Stomach (tissue), 4 donors: ENCODE results near the gene ACVRL1.
A peak's percentile ranks its signal among the peaks of the same experiment; 100 is the strongest.

ENCODE experiments used
- POLR2A ChIP-seq, 4 donors: fragments of 450-650 bp; IDR thresholded peaks; one replicate each; pipeline ENCODE4 v1.6.1; 2016; ENCODE audit warnings: antibody characterized with exemption in 4 of 4, control low read depth in 2 of 4, mild to moderate bottlenecking in 1 of 4, moderate library complexity in 1 of 4
- POLR2AphosphoS5 ChIP-seq, 3 donors: sonication (generic); formaldehyde crosslinking; IDR thresholded peaks; one replicate each; pipeline ENCODE4 v1.6.1; 2016; ENCODE audit warnings: antibody characterized with exemption in 3 of 3
- TF ChIP-seq, protein P1 (sequence below), 7 experiments: fragments of 450-650 bp in 4 of 7; fragments of 200-600 bp in 3 of 7; sonication (generic) in 3 of 7; IDR thresholded peaks; one replicate each; pipeline ENCODE4 v1.5.1; 2016 to 2019; ENCODE audit warnings: antibody characterized with exemption in 7 of 7, control low read depth in 2 of 7, mild to moderate bottlenecking in 1 of 7

DNA sequence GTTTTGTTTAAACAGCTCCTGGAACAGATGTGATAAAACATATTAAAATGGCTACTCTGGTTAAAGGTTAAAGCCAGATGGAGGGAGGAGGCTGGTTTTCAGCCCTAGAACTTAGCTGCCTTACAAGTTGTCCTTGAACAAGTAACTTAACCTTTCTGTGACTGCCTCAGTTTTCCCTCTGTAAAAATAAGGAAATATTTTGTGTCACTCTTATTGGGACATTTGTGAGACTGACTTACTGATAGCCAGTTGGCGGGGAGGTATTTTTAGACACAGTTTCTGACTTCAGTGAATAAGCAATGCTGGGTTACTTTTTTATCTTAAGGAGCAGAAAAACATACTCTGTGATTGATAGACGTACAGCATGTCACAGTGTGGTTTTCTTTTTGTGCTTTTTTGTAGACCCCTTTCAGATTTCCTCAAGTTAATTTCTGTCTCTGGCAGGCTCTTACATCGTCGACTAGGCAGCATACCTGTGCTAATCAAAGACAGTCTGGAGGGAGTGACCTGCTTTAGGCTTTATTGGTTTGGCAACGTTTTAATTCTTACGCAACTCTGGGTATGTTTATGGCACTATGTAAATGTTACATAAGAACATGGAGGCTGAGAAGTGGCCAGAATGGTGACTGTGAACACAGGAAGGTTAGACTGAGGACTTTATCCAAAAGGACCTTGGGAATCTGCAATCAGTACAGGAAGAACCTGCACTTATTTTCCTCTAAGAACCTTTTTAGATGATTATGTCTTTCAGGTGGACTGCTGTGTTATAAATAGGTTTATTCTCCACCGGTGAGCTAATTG is 47.5 kb downstream of the ACVRL1 start:
- TF ChIP-seq, protein P1, sequence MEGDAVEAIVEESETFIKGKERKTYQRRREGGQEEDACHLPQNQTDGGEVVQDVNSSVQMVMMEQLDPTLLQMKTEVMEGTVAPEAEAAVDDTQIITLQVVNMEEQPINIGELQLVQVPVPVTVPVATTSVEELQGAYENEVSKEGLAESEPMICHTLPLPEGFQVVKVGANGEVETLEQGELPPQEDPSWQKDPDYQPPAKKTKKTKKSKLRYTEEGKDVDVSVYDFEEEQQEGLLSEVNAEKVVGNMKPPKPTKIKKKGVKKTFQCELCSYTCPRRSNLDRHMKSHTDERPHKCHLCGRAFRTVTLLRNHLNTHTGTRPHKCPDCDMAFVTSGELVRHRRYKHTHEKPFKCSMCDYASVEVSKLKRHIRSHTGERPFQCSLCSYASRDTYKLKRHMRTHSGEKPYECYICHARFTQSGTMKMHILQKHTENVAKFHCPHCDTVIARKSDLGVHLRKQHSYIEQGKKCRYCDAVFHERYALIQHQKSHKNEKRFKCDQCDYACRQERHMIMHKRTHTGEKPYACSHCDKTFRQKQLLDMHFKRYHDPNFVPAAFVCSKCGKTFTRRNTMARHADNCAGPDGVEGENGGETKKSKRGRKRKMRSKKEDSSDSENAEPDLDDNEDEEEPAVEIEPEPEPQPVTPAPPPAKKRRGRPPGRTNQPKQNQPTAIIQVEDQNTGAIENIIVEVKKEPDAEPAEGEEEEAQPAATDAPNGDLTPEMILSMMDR (IDR thresholded peaks at IDR 0.05), result no peak
- TF ChIP-seq POLR2AphosphoS5 (IDR thresholded peaks at IDR 0.05), result peak in 2 of 3 donors; percentile 69 to 88
- no peak for TF ChIP-seq POLR2A (IDR thresholded peaks at IDR 0.05)
